Measurements from ENCODE around the gene ZDHHC11B.
"Not testable (repeated sequence)": the region's sequence is repeated elsewhere in the genome, so short reads cannot be mapped to it uniquely, and the experiment has no call there.

The ZDHHC11B gene

GRCh38 chr5:685262-686171 is 99.0 kb downstream of the ZDHHC11B start:
- no peak for DNase-seq (ENCODE audit: low read depth)

GRCh38 chr5:684751-685216 is 99.7 kb downstream of the ZDHHC11B start:
- no peak for DNase-seq (ENCODE audit: low read depth)

GRCh38 chr5:683551-684481 is 100.7 kb downstream of the ZDHHC11B start:
- no peak for DNase-seq (ENCODE audit: low read depth)

- not testable (repeated sequence) for DNase-seq (ENCODE audit: low read depth)
Observed at GRCh38 chr5:682651-683358, 101.7 kb downstream of the ZDHHC11B start.

- DNase-seq (ENCODE audit: low read depth), result not testable (repeated sequence)
Observed at GRCh38 chr5:682216-682615, 102.3 kb downstream of the ZDHHC11B start.

GRCh38 chr5:681317-682191 is 103.0 kb downstream of the ZDHHC11B start:
- not testable (repeated sequence) for DNase-seq (ENCODE audit: low read depth)

- not testable (repeated sequence) for DNase-seq (ENCODE audit: low read depth)
Observed at GRCh38 chr5:680836-681235, 103.7 kb downstream of the ZDHHC11B start.

GRCh38 chr5:680118-680795 is 104.3 kb downstream of the ZDHHC11B start:
- DNase-seq (ENCODE audit: low read depth), result not testable (repeated sequence)

GRCh38 chr5:679166-679895 is 105.2 kb downstream of the ZDHHC11B start:
- DNase-seq (ENCODE audit: low read depth), result not testable (repeated sequence)

GRCh38 chr5:678521-678920 is 106.0 kb downstream of the ZDHHC11B start:
- DNase-seq (ENCODE audit: low read depth), result not testable (repeated sequence)

- no peak for DNase-seq (ENCODE audit: low read depth)
Observed at GRCh38 chr5:677131-678101, 107.1 kb downstream of the ZDHHC11B start.

GRCh38 chr5:676699-677076 is 107.8 kb downstream of the ZDHHC11B start:
- DNase-seq (ENCODE audit: low read depth), result no peak

- no peak for DNase-seq (ENCODE audit: low read depth)
Observed at GRCh38 chr5:675871-676698, 108.4 kb downstream of the ZDHHC11B start.

- no peak for DNase-seq (ENCODE audit: low read depth)
Observed at GRCh38 chr5:675111-675870, 109.2 kb downstream of the ZDHHC11B start.

- DNase-seq (ENCODE audit: low read depth), result no peak
Observed at GRCh38 chr5:674630-675011, 109.9 kb downstream of the ZDHHC11B start.

GRCh38 chr5:673831-674629 is 110.5 kb downstream of the ZDHHC11B start:
- no peak for DNase-seq (ENCODE audit: low read depth)

Data from non-pigmented ciliary epithelial cell (primary cell).